Testis (tissue), 3 donors: ENCODE results near the gene CDH11. TPM values are rescaled to one million over a fixed set of nuclear protein-coding genes. Genes with fewer than 3 reads are reported as not detected.

Experiments
- DNase-seq: peaks from one replicate; pipeline ENCODE4 v3.0.0-alpha.2; 2019
- H3K27ac ChIP-seq, 2 donors: fragments of 200-600 bp; sonication (generic); one replicate each; pipeline ENCODE4 v1.5.1; 2019
- H3K27me3 ChIP-seq: fragments of 200-600 bp; sonication (generic); one replicate; pipeline ENCODE4 v1.5.1; 2019
- H3K36me3 ChIP-seq: fragments of 200-600 bp; sonication (generic); one replicate; pipeline ENCODE4 v1.5.1; 2017; ENCODE audit warnings: low read depth; ENCODE audit errors: missing control alignments
- H3K4me1 ChIP-seq: fragments of 200-600 bp; sonication (generic); one replicate; pipeline ENCODE4 v1.5.1; 2019
- H3K4me3 ChIP-seq, 2 donors: fragments of 200-600 bp; sonication (generic); one replicate each; pipeline ENCODE4 v1.5.1; 2017 to 2019
- H3K9me3 ChIP-seq: fragments of 200-600 bp; sonication (generic); one replicate; pipeline ENCODE4 v1.5.1; 2017
- CTCF ChIP-seq, 3 experiments: fragments of 450-650 bp in 2 of 3; fragments of 200-600 bp in 1 of 3; sonication (generic) in 1 of 3; IDR thresholded peaks; one replicate each; pipeline ENCODE4 v1.5.1; 2016 to 2019; ENCODE audit warnings: antibody characterized with exemption in 3 of 3, mild to moderate bottlenecking in 2 of 3, moderate library complexity in 1 of 3
- POLR2A ChIP-seq: fragments of 450-650 bp; IDR thresholded peaks from one replicate; pipeline ENCODE4 v1.6.1; 2017; ENCODE audit warnings: antibody characterized with exemption, mild to moderate bottlenecking, moderate library complexity
- WGBS, 2 donors: methylation state at CpG; one replicate each; pipeline ENCODE4 v1.1.5; 2018; 5-methylcytosine and 5-hydroxymethylcytosine counted together
- intact Hi-C: fragments of 100-400 bp; cut with DNase I; formaldehyde crosslinking; loops from one replicate; pipeline ENCODE4 v1.15.1; 2023; ENCODE audit warnings: low total_unique reads
- polyA plus RNA-seq: library from polyadenylated mRNA; stranded (reverse); fragments of 350-450 nt; fragmentation: Illumina TruSeq; extraction: RNeasy Lipid Tissue Mini Kit (QIAGEN cat#74804); gene quantifications from one replicate; pipeline ENCODE4 v1.2.3, GENCODE V29; 2014; ENCODE audit warnings: low read depth, low replicate concordance; ENCODE audit not compliant: insufficient read depth
- total RNA-seq, 2 donors: library from RNA; depleted of rRNA; stranded (reverse); fragments of >200 nt; gene quantifications; one replicate each; pipeline ENCODE4 v1.2.3, GENCODE V29; 2016

The CDH11 gene
- total and polyA plus RNA-seq, 3 donors from 2014 or later: 24.0 to 32.8 (median 32.5) TPM

GRCh38 chr16:64903770-64904169 is 218.1 kb downstream of the CDH11 start:
- H3K9me3 ChIP-seq: no peaks in the 10 kb centered on the region
- H3K4me1 ChIP-seq: peaks cover 16% of the 10 kb centered on the region
- no peak for DNase-seq
- H3K4me3 ChIP-seq: no peak overlapping the region
- intact Hi-C loops: no loop called here
- no peaks in the 10 kb centered on the region for H3K27me3 ChIP-seq
- no peak overlapping the region for H3K27ac ChIP-seq
- no peaks in the 10 kb centered on the region for H3K36me3 ChIP-seq
- WGBS, 2 donors: 89 to 93% methylated on average over 3 of the region's 3 CpGs
- TF ChIP-seq CTCF (IDR thresholded peaks at IDR 0.05) (no peak), POLR2A (no peak)

- Histone ChIP-seq H3K4me3 (no peak overlapping the region), H3K4me1 (no peaks in the 10 kb centered on the region), H3K9me3 (no peaks in the 10 kb centered on the region), H3K27ac (no peak overlapping the region), H3K27me3 (no peaks in the 10 kb centered on the region), H3K36me3 (no peaks in the 10 kb centered on the region)
- DNase-seq: no peak
- TF ChIP-seq POLR2A (no peak), CTCF (IDR thresholded peaks at IDR 0.05) (no peak)
- intact Hi-C loops: no loop called here
- 88% methylated on average over 2 of the region's 2 CpGs for WGBS, 2 donors
Measured at GRCh38 chr16:64900517-64900916, 221.3 kb downstream of the CDH11 start.

DNA sequence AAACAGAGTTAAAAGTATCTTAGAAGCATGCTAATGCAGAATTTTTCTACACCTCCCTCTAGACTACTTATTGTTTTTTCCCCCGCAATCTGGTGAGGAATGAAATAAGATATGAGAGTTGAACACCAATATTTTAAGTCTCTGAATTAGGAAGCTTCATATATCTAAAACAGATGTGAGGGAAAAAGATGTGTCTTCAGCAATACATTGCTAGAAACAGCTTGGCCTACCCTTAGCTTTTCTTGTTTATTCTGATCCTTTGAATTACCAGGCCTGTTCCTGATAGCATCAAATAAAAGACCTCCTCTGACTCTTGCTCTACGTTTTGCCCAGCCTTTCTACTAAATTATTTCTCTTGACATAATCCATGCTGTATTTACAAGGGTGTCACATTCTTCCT is 221.8 kb downstream of the CDH11 start:
- no peaks in the 10 kb centered on the region for H3K27me3 ChIP-seq
- no peak overlapping the region for H3K4me3 ChIP-seq
- intact Hi-C loops: no loop called here
- no peak overlapping the region for H3K27ac ChIP-seq
- 46 to 50% methylated on average over 2 of the region's 2 CpGs for WGBS, 2 donors
- TF ChIP-seq POLR2A (no peak), CTCF (IDR thresholded peaks at IDR 0.05) (no peak)
- no peaks in the 10 kb centered on the region for H3K9me3 ChIP-seq
- DNase-seq: no peak
- no peaks in the 10 kb centered on the region for H3K4me1 ChIP-seq
- H3K36me3 ChIP-seq: no peaks in the 10 kb centered on the region

- intact Hi-C loops: no loop called here
Measured at GRCh38 chr16:64898159-64898558, 223.7 kb downstream of the CDH11 start.

More at GRCh38 chr16:64898159-64898558, 223.7 kb downstream of the CDH11 start:
- WGBS, 2 donors: 71 to 92% methylated on average over 2 of the region's 2 CpGs
- DNase-seq: no peak
- H3K4me1 ChIP-seq: no peaks in the 10 kb centered on the region
- TF ChIP-seq CTCF (IDR thresholded peaks at IDR 0.05) (no peak), POLR2A (no peak)
- no peak overlapping the region for H3K4me3 ChIP-seq
- H3K27me3 ChIP-seq: no peaks in the 10 kb centered on the region
- no peaks in the 10 kb centered on the region for H3K9me3 ChIP-seq
- no peaks in the 10 kb centered on the region for H3K36me3 ChIP-seq
- H3K27ac ChIP-seq: no peak overlapping the region
